ENCODE results near the gene ATXN7L3.

The ATXN7L3 gene

DNA sequence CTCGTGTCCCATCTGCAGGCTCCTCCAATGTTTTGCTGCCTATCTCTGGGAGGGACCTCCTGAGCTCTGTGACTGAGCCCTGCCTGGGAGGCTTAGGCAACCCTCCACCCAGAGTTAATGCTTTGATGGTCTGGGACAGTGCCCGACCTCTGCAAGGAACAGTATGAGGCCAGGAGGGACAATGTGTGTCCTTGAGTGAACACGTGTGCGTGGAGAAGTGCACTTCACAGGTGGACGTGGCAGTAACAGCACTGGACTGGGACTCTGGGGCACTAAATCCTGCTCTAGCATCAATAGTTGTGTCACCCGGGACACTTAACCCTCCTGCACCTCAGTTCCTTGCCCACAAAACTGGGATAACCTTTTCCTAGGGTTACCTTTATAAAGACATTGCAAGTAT lies 15.2 kb upstream of the ATXN7L3 start:
- POLR2A ChIA-PET: interaction anchor here (1.1 kb wide), 1 partner anchor 104 kb away, joined by 3 read pairs; no protein-coding TSS in a partner anchor
- CTCF ChIA-PET: no interaction called here
- TF ChIP-seq FOXK2 (IDR thresholded peaks at IDR 0.05): no peak
- no peak for TF ChIP-seq BHLHE40 (IDR thresholded peaks at IDR 0.05; ENCODE audit: borderline replicate concordance)
- TF ChIP-seq ARNT (IDR thresholded peaks at IDR 0.05): no peak
- TF ChIP-seq SP1 (IDR thresholded peaks at IDR 0.05): no peak
- DNase-seq (ENCODE audit: extremely low spot score): no peak

GRCh38 chr17:44214230-44214494 lies 14.5 kb upstream of the ATXN7L3 start:
- no peak for DNase-seq (ENCODE audit: extremely low spot score)
- TF ChIP-seq BHLHE40 (IDR thresholded peaks at IDR 0.05; ENCODE audit: borderline replicate concordance) (no peak), FOXA1 (IDR thresholded peaks at IDR 0.05) (no peak), SUZ12 (IDR thresholded peaks at IDR 0.05) (no peak), ARNT (IDR thresholded peaks at IDR 0.05) (no peak), HDGF (IDR thresholded peaks at IDR 0.05; ENCODE audit: borderline replicate concordance) (no peak), ELF4 (IDR thresholded peaks at IDR 0.05) (no peak), NFRKB (IDR thresholded peaks at IDR 0.05) (no peak), FOXM1 (IDR thresholded peaks at IDR 0.05; ENCODE audit: borderline replicate concordance) (no peak), SP1 (IDR thresholded peaks at IDR 0.05) (no peak), CTBP1 (IDR thresholded peaks at IDR 0.05; ENCODE audit: borderline replicate concordance) (no peak), L3MBTL2 (conservative IDR thresholded peaks at IDR 0.05) (no peak), FOXK2 (IDR thresholded peaks at IDR 0.05) (no peak), LEF1 (IDR thresholded peaks at IDR 0.05; ENCODE audit: borderline replicate concordance) (no peak), TARDBP (IDR thresholded peaks at IDR 0.05) (no peak), ZNF384 (IDR thresholded peaks at IDR 0.05) (no peak)
- TF ChIP-seq, protein P1, sequence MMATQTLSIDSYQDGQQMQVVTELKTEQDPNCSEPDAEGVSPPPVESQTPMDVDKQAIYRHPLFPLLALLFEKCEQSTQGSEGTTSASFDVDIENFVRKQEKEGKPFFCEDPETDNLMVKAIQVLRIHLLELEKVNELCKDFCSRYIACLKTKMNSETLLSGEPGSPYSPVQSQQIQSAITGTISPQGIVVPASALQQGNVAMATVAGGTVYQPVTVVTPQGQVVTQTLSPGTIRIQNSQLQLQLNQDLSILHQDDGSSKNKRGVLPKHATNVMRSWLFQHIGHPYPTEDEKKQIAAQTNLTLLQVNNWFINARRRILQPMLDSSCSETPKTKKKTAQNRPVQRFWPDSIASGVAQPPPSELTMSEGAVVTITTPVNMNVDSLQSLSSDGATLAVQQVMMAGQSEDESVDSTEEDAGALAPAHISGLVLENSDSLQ (IDR thresholded peaks at IDR 0.05): no peak
- ChIA-PET POLR2A (interaction anchor here (1.0 to 1.1 kb wide), 2 partner anchors 48 to 128 kb away, joined by 3 to 4 read pairs; no protein-coding TSS in a partner anchor), CTCF (no interaction called here)

DNA sequence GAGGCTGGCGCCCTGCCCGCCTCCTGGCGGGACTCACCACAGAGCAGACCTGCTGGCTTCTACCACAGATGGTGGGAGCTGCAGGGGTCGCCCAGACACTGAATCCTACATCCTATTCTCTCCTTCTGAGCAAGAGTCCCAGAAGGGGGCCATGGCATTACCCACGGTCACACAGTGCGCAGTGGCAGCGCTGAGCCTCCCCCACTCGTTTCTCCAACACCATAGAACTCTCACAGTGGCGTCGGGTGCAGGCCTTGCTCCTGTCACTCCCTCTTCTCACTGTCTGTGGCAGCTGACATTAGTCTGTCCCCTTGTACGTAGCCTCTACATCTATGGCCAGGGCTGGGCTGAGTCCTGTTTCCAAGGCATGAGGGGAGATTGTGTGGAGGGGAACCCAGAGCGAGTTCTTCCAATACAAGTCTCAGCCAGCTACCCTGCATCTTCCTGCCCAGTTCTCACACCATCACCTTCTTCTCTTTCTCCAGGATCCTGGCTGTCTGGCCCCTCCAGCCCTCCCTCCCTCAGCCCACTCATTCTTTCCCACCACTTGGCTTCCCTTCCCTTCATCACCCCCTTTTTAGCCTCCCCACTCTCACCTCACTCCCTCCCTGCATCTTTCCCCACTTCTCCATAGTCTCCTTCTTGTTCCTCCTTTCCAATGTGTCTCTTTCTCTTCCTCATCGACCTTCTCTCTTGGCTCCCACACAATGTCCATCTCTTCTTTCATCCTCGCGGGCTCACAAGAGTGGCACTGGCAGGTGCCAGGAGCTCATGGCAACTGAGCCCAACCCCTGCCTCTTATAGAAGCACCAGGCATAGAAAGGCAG lies 13.9 kb upstream of the ATXN7L3 start:
- DNase-seq (ENCODE audit: extremely low spot score): no peak
- ChIA-PET CTCF (interaction anchor here (0.5 to 0.8 kb wide), 2 partner anchors 62 to 136 kb away, joined by 3 read pairs; no protein-coding TSS in a partner anchor), POLR2A (interaction anchor here (1.0 to 1.1 kb wide), 2 partner anchors 49 to 128 kb away, joined by 3 to 4 read pairs; no protein-coding TSS in a partner anchor)
- TF ChIP-seq, protein P1 (IDR thresholded peaks at IDR 0.05): no peak
- TF ChIP-seq FOXK2 (IDR thresholded peaks at IDR 0.05): no peak

DNA sequence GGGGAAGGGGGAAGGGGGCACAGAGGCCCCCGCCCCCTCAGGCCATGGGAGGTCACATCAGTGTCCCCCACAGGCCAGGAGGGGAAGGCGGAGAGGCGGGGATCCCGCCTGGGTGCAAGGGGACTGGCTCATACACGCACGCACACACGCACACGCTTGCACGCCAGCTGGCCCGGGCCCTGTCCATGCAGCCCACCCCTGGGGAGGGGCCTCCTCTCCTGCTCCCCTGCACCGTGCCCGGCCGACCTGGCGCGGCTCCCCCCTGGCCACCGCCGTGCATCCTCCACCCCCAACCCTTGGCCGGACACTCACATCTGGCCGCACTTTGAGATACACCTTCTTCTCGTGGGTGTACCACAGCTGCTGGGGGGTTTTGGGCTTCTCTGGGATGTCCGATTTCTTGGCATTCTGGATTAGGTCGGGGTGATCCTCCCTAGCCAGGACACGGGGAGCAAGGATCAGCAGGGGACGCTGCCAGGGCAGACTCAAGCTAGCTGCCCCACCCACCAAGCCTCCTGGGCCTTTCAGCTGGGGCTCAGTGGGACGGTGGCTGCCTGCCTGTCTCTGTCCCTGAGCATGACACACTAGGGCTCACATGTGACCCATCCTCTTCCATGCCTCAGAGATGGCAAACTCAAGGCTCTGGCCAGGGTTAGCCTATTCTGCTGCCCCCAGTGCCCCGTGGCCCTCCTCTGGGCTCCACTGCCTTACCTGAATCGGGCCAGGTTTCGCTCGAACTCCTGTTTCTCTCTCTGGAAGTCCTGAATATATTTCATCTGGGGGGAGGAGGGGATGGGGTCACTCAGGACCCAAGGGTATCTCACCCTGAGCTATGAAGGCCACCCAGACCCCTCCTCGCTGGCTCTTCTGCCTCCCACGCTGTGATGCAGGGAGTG lies 13.1 kb upstream of the ATXN7L3 start:
- DNase-seq (ENCODE audit: extremely low spot score): no peak
- TF ChIP-seq CTBP1 (IDR thresholded peaks at IDR 0.05; ENCODE audit: borderline replicate concordance) (no peak), FOXK2 (IDR thresholded peaks at IDR 0.05) (no peak), ARNT (IDR thresholded peaks at IDR 0.05) (no peak), LEF1 (IDR thresholded peaks at IDR 0.05; ENCODE audit: borderline replicate concordance) (no peak), SUZ12 (IDR thresholded peaks at IDR 0.05) (no peak), SP1 (IDR thresholded peaks at IDR 0.05) (no peak), HDGF (IDR thresholded peaks at IDR 0.05; ENCODE audit: borderline replicate concordance) (no peak), FOXM1 (IDR thresholded peaks at IDR 0.05; ENCODE audit: borderline replicate concordance) (no peak), TARDBP (IDR thresholded peaks at IDR 0.05) (no peak), ELF4 (IDR thresholded peaks at IDR 0.05) (no peak), FOXA1 (IDR thresholded peaks at IDR 0.05) (no peak), BHLHE40 (IDR thresholded peaks at IDR 0.05; ENCODE audit: borderline replicate concordance) (no peak), ZNF384 (IDR thresholded peaks at IDR 0.05) (no peak), NFRKB (IDR thresholded peaks at IDR 0.05) (no peak), L3MBTL2 (conservative IDR thresholded peaks at IDR 0.05) (no peak)
- TF ChIP-seq, protein P1 (IDR thresholded peaks at IDR 0.05): no peak
- ChIA-PET CTCF (interaction anchor here (0.5 to 0.8 kb wide), 2 partner anchors 63 to 137 kb away, joined by 3 read pairs; no protein-coding TSS in a partner anchor), POLR2A (interaction anchor here (1.1 to 3.4 kb wide), 2 partner anchors 8 to 129 kb away, joined by 3 to 26 read pairs; partner anchors contain the start of gene UBTF)

DNA sequence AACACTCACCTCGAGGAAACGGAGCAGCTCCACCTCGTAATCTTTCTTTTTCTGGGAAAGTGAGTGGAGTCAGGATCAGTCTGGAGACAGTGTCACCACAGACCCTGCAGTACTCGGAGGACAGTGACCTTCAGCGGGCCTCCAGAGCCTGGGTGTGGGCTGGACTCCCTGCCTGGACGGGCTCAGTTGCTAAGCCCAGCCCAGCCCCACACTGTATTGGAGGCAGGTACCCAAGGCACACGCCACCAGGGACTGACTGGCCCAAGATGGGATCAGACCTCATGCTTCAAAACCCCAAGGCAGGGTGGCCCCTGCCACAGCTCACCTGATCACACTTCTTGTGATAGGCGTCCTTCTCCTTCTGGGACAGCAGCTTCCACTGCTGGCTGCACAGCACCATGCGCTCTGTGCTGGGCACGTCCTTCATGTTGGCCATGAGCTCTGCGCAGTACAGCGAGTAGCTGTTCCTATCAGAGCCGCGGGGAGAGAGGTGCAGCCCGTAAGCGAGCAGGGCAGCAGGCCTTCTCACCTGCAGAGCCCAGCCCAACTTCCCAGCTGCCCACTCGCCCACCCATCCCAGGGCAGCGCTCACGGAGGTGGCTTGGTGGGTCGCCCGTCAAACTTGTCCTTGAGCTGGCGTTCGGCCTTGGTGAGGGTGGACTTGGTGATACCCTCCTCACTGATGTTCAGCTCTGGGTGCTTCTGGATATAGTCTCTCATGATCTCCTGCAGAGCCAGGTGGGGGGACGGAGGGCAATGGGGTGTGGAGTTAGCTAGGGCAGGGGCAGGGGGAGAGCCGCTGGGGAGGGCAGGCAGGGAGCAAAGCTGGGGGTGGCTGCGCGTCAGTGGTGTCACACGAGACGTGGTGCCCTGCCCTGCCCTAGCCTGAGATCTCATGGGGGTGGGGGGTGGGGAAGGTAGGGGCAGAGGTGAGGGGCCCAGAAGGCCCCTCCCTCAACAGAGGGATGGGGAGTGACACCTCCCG lies 11.9 kb upstream of the ATXN7L3 start:
- ChIA-PET CTCF (interaction anchor here (0.8 to 2.4 kb wide), 6 partner anchors 10 to 146 kb away, joined by 3 to 14 read pairs (median 3); partner anchors contain the start of gene GRN), POLR2A (interaction anchor here (1.2 to 3.4 kb wide), 4 partner anchors 9 to 133 kb away, joined by 4 to 26 read pairs (median 11); partner anchors contain the start of genes ATXN7L3, GRN and UBTF)
- TF ChIP-seq BHLHE40 (IDR thresholded peaks at IDR 0.05; ENCODE audit: borderline replicate concordance): no peak
- no peak for TF ChIP-seq FOXA1 (IDR thresholded peaks at IDR 0.05)
- TF ChIP-seq NFRKB (IDR thresholded peaks at IDR 0.05): no peak
- no peak for TF ChIP-seq SP1 (IDR thresholded peaks at IDR 0.05)
- TF ChIP-seq LEF1 (IDR thresholded peaks at IDR 0.05; ENCODE audit: borderline replicate concordance): no peak
- no peak for DNase-seq (ENCODE audit: extremely low spot score)

Measured in HEK293T (cell line).